PC-3 (cell line): Measurements from ENCODE around the gene C17orf100.

Experiments used
- CTCF ChIP-seq: fragments of 300-600 bp; sonication (generic); conservative IDR thresholded peaks from 2 replicates; pipeline ENCODE4 v1.5.1; 2017; ENCODE audit warnings: antibody characterized with exemption, low read depth, mild to moderate bottlenecking, low read length
- EZH2 ChIP-seq: fragments of 300-600 bp; sonication (generic); IDR thresholded peaks from one replicate; pipeline ENCODE4 v1.6.1; 2017; ENCODE audit warnings: antibody characterized with exemption, mild to moderate bottlenecking, low read length; ENCODE audit not compliant: unreplicated experiment
- EZH2phosphoT487 ChIP-seq: fragments of 300-600 bp; sonication (generic); IDR thresholded peaks from 2 replicates; pipeline ENCODE4 v1.6.1; 2018; ENCODE audit warnings: mild to moderate bottlenecking, antibody characterized with exemption, low read length, borderline replicate concordance

DNA sequence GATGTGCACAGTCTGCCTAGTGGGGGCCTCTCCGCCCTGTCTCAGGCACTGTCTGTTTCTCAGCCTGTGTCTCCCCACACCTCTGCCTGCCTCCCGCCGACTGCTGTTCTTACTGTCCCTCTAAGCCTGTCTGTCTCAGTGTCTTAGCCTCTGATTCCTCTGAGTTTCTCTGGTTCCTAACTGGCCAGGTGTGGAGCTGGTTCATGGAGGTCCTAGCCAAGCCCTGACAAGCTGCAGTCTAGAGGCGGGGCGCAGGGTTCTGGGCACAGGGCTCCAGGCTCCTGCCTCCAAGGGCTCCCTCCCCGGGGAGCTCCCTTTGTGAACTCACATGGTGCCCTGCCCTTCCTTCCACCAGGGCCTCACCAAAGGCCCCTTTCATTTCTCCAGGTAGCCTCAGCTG lies 19.4 kb downstream of the C17orf100 start:
- TF ChIP-seq CTCF (no peak), EZH2 (no peak), EZH2phosphoT487 (no peak)
